ENCODE measurements around the gene RBM45.
"Not testable (repeated sequence)": the region's sequence is repeated elsewhere in the genome, so short reads cannot be mapped to it uniquely, and the experiment has no call there.

DNA sequence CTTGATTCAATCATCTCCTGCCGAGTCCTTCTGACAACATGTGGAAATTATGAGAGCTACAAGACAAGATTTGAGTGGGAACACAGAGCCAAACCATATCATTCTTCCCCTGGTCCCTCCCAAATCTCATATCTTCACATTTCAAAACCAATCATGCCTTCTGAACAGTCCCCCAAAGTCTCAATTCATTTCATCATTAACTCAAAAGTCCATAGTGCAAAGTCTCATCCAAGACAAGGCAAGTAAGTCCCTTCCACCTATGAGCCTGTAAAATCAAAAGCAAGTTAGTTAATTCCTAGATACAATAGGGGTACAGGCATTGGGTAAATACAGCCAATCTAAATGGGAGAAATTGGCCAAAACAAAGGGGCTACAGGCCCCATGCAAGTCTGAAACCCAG is 41.6 kb downstream of the RBM45 start:
- TF ChIP-seq, protein P1, sequence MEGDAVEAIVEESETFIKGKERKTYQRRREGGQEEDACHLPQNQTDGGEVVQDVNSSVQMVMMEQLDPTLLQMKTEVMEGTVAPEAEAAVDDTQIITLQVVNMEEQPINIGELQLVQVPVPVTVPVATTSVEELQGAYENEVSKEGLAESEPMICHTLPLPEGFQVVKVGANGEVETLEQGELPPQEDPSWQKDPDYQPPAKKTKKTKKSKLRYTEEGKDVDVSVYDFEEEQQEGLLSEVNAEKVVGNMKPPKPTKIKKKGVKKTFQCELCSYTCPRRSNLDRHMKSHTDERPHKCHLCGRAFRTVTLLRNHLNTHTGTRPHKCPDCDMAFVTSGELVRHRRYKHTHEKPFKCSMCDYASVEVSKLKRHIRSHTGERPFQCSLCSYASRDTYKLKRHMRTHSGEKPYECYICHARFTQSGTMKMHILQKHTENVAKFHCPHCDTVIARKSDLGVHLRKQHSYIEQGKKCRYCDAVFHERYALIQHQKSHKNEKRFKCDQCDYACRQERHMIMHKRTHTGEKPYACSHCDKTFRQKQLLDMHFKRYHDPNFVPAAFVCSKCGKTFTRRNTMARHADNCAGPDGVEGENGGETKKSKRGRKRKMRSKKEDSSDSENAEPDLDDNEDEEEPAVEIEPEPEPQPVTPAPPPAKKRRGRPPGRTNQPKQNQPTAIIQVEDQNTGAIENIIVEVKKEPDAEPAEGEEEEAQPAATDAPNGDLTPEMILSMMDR (IDR thresholded peaks at IDR 0.05; ENCODE audit: insufficient read depth, low read length, poor library complexity, severe bottlenecking) = not testable (repeated sequence)
- not testable (repeated sequence) for TF ChIP-seq EZH2phosphoT487 (conservative IDR thresholded peaks at IDR 0.05; ENCODE audit: low read length)

Data from SU-DHL-6 (cell line).